ENCODE data around the gene IRF4.
"Not testable (repeated sequence)": the region's sequence is repeated elsewhere in the genome, so short reads cannot be mapped to it uniquely, and the experiment has no call there.

IRF4 gene

DNA sequence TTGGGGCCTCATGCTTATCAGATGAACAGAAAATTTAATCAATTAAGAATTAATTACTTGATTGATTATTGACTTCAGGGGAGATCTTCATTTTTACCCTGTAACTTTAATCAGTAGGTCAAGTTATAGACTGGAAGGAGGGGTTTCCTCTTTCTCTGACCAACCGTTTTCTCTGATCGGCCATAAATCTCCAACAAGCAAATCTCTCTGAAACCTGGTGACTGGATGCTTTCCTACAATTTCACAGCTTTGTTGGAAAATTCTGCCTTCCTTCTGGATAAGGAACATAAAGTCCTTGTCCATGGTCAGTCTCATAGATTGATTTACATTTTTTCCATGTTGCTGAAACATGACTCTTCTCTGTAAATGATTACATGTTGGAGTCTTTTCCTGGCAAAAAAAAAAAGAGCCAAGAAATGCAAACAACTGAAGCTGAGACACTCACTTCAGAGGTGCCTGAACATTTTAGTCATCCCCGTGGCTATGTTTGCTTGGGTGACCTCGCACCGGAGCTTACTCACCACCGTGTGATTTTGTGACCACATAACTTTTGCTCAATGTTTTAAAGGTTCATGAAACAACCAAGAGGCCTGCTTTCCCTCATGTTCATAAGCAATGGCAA lies 31.0 kb downstream of the IRF4 start:
- peak; percentile 60 for DNase-seq (ENCODE audit: low read depth)

GRCh38 chr6:423055-423798 lies 31.7 kb downstream of the IRF4 start:
- DNase-seq (ENCODE audit: low read depth), result no peak

GRCh38 chr6:423799-424345 lies 32.3 kb downstream of the IRF4 start:
- DNase-seq (ENCODE audit: low read depth), result no peak

DNA sequence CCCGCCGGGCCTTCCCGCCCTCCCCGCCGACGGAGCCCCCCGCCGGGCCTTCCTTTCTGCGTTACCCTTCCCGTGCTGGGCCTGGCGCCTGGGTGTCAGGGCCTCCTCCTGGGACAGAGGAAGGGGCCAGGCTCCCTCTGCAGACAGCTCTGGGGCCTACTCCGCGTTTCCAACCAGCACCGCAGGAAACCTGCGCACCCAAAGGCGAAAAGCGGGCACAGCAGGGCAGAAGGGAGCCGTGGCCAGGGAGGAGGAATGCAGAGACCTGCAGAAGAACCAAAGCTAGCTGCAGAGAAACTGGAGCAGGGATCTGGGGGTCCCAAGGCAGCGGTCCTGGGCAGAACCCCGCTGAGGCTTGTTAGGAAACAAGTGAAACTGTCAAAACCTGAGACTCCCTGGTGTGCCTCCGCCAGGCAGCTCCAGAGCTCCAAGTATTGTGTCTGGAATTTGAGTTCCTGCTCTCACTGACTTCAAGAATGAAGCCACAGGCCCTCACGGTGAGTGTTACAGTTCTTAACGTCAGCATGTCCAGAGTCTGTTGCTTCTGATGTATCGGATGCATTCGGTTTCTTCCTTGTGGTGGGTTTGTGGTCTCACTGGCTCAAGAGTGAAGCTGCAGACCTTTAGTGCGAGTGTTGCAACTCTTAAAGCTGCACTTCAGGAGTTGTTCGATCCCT lies 33.3 kb downstream of the IRF4 start:
- no peak for DNase-seq (ENCODE audit: low read depth)

- DNase-seq (ENCODE audit: low read depth), result not testable (repeated sequence)
These were observed 33.9 kb downstream of the IRF4 start for GRCh38 chr6:425418-425788.

DNA sequence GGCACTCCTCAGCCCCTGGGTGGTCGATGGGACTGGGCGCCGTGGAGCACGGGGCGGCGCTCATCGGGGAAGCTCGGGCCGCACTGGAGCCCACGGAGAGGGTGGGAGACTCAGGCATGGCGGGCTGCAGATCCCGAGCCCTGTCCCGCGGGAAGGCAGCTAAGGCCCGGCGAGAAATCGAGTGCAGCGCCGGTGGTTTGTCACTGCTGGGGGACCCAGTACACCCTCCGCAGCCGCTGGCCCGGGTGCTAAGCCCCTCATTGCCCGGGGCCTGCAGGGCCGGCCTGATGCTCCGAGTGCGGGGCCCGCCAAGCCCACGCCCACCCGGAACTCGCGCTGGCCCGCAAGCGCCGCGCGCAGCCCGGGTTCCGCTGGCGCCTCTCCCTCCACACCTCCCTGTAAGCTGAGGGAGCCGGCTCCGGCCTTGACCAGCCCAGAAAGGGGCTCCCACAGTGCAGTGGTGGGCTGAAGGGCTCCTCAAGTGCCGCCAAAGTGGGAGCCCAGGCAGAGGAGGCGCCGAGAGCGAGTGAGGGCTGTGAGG lies 34.7 kb downstream of the IRF4 start:
- DNase-seq (ENCODE audit: low read depth), result not testable (repeated sequence)

DNA sequence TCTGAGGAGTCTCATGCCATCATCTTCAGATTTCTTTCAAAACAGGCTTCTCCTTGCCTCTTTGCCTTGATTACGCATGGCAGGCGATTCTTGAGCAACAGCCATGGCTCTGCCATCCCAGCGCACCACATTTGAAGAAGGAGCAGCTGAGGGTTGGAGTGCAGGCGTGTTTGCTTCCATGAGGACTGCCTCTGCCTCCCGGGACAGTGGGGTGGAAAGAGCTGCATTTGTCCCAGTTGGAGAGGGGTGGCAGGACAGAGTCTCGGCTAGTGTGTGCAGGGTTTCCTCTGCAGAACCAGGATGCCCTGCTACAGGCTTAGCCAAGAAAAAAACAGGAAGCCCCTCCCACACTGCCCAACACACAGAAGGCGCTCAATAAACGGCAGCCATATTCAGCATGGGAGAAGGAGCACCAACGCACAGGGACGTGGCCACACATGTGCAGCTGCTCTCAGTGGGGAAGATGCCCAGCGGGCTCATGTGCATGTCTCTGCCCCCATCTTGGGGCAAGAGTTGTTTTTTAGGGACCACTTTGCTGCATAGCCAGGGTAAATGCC lies 36.6 kb downstream of the IRF4 start:
- no peak for DNase-seq (ENCODE audit: low read depth)

DNA sequence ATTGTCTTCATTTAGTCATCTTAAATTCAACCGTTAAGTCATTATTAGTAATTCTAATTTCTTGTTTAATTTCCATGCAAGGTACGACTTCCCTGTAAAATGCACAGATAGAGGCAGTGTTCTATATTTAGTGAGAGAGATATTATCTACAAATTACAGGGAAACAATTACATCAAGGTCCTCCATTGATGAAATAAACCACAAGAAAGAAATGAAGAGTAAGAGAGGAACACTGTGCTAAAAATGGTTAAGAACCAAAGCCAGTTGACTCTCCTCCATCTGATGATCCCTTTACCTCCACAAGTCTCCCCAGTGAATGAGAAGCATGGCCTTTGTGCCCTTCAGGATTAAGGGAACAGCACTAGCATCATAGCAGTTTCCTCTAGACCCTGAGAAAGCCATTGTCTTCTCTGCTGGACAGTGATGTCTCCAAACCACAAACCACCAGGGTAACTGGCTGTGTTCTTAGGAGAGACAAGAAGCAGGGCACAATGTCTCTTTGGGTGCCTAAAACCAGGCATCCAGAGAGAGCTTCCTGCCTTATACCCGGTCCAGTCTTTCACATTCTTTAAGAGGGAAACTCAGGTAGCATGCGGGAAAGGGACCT lies 38.1 kb downstream of the IRF4 start:
- no peak for DNase-seq (ENCODE audit: low read depth)

DNA sequence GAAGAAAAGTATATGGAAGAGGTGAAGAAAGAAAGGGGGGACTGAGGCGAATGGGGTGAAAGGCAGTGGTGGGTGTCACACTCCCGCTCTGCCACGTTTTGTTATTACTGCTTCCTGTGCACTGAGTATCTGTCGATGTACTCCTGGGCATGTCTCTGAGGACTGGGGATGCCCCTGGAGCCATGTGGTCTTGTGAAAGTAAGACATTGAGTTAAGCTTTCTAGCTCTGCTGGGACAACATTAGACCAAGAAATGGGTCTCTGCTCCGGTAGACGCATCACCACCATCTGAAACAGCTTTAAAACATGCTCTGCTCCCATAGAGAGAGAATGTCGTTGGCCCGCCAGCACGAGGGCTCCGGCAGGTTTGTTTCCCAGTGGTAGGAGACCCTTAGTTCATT lies 40.0 kb downstream of the IRF4 start:
- DNase-seq (ENCODE audit: low read depth), result no peak

DNA sequence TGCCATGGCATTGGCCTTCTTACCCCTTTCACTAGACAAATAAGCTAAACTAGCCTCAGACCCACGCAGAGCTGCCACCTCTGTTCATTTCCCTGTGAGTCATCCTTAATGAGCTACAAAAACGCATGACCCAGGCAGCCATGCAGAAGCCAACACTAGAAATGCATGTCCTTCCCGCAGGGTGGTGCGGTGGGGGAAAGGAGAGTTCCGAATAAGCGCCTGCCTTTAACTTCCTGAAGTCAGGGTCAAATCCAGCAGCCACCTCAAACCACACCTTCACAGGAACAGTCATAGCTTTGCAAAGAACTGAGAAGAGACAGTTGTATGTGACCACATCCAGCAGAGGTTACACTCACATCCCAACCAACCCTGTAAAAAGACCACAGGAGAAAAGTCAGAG lies 40.4 kb downstream of the IRF4 start:
- peak; percentile 68 for DNase-seq (ENCODE audit: low read depth)

DNA sequence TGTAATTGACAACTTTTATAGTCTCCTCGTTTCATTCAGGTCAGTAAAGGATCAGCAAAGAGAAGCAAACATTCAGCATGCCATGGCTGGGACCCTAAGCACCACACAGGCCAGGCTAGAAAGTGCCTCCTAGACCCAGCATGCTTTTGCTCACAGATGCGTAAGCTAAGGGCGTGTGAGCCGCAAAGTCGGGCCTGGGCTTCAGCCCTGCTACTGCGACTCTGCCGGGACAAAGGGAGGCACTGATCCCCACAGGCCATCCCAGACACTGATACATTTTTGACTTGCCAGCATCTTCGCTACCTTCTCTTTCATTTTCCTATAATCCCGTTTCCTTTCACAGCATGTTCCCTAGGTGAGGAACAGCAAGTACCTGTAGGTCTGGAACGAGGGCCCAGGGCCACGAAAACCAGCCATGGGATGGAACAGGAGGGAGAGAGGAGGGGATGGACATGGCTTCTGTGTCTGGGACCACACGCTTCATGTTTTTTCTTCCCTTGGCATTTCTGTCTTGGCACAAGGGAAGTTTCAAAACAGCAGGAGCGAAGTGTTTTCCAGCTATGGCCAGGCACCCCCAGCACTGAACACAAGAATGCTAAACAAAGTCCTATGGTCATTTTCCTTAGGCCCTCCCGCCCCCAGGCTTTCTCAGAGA lies 42.6 kb downstream of the IRF4 start:
- DNase-seq (ENCODE audit: low read depth), result no peak

- no peak for DNase-seq (ENCODE audit: low read depth)
These were observed 44.1 kb downstream of the IRF4 start for GRCh38 chr6:435441-436307.

DNA sequence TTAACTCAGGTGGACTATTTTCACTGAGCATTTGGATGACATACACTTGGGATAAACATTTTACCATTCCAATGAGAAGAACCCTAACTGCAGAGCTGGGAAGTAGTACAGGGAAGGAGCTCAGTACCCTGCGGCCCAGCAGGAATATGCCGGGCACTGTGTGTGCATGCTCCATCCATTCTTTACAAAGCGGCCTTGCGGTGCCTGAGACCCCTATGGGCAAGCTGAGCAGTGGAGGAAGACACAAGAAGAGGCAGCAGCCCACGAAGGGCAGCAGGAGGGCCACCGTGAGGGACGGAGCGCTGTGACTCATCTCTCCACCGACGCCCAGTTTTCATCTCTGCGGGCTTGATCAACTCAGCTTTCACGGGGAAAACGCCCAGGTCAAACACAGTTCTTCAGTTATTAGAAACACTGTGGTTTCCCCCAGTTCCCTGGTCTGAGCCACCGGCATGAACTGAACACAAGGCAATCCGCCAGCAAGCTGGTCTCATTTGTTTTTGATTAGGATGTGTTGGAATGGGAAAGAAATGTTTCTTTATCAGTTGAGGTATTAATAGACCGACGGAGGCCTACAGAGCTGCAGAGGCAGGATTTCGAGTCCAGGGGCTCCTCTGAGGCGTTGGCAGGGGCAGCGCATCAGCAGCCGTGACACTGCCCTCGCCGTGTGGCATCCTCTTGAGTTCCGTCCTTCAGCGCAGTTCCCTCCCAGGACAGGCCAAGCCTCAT lies 44.9 kb downstream of the IRF4 start:
- no peak for DNase-seq (ENCODE audit: low read depth)

GRCh38 chr6:437037-437392 lies 45.5 kb downstream of the IRF4 start:
- no peak for DNase-seq (ENCODE audit: low read depth)

DNA sequence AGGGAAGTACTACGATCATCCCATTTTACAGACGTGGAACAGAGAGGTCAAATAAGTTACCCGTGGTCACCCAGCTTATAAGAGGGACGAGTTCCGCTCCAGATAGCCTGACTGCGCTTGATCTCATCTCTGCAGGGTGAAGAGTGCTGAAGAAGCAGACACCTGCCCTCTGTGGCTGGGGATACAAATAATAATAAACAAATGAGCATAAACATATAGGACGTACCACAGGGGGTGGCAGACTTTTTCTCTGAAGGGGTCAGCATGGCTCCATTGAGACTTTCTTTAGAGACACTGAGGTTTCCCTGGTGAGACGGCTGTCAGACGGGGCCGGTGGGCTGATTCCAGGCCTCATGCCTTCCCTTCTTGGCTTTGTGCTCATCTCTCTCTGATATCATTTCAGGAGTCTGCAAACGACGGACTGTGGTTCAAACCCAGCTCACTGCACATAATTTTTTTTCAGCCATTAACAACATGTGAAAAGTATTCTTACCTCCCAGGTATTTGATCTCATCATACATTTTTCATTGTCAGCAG lies 47.1 kb downstream of the IRF4 start:
- no peak for DNase-seq (ENCODE audit: low read depth)

- DNase-seq (ENCODE audit: low read depth), result no peak
These were observed 48.2 kb downstream of the IRF4 start for GRCh38 chr6:439641-440167.

DNA sequence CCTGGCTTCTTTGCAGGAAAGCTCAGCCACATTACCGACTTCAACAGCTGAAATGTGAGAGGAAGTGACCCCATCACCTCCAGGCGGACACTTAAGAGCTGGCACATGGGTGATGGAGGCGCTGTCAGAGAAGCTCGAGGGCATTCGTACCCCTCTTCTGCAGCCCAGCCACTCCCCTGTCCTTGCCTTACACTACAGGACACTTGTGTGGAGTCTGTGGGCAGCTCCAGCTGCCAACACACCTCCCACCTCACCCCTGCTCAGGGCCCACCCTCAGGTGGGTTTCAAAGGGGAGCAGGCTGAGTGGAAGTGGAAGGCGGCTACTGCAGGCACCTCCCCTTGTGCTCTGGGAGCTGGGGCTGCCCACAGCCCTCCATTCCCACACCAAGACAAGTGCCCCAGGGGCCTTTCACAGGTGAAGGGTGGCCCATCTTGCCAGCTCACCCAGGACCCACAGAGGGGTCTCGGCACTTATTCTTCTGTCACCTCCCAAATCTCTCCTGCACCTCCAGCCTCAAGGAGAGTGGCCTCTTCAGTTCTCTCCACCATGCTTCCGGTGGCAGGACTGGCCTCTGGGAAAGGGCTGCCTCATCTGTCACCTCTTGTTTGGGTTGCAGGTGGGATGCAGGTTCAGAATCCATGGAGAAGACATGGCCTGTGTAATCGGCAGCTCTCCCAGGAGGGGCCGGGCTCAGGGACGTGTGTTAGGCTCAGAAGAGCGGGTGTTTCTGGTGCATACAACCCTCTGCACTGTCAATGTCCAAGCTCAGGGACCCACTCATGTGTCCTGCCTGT lies 49.8 kb downstream of the IRF4 start:
- DNase-seq (ENCODE audit: low read depth), result no peak

- DNase-seq (ENCODE audit: low read depth), result no peak
These were observed 52.1 kb downstream of the IRF4 start for GRCh38 chr6:443621-444159.

All from activated T-cell treated with anti-CD3 and anti-CD28 coated beads for 48 hours (primary cell).